Measurements from ENCODE around the gene ADCY4. TPM values are rescaled to one million over a fixed set of nuclear protein-coding genes. Genes with fewer than 3 reads are reported as not detected.

ADCY4 gene
- total and polyA plus RNA-seq, 2 donors (not counting 1 experiment from before 2014, with no cell fraction given), result 2.3 to 7.8 TPM

GRCh38 chr14:24277606-24278321 is 57.1 kb downstream of the ADCY4 start:
- DNase-seq (peak; percentile 73), ATAC-seq (ENCODE audit: low read depth) (no peak)
- WGBS (ENCODE audit: insufficient coverage), result 71% methylated on average over 8 of the region's 11 CpGs
- intact Hi-C loops (cut with micrococcal nuclease), result loop anchor here (2.0 to 10.0 kb wide), 2 partner anchors 35 to 133 kb away; partner anchors contain the start of genes EMC9, PSME2, RNF31 and TINF2
- no peaks in the 10 kb centered on the region for H3K27me3 Mint-ChIP-seq
- peak overlapping the region; percentile 93 for H3K27ac Mint-ChIP-seq
- Histone ChIP-seq H3K27me3 (replicated peaks in 1 of 4; ENCODE audit: control extremely low read depth in 1 of 4, control insufficient read depth in 3 of 4, insufficient read depth in 4 of 4, low read length in 3 of 4) (no peaks in the 10 kb centered on the region), H2AFZ (ENCODE audit: insufficient read depth, low read depth, low read length, poor library complexity, severe bottlenecking) (peak overlapping the region; percentile 52), H4K20me1 (ENCODE audit: control insufficient read depth, insufficient read depth, low read length, poor library complexity, severe bottlenecking) (no peaks in the 10 kb centered on the region), H3K4me1 (ENCODE audit: control insufficient read depth in 2 of 2, insufficient read depth in 2 of 2, low read length in 2 of 2) (peaks cover 53 to 77% of the 10 kb centered on the region in 2 donors), H3K9ac (ENCODE audit: low read length) (peak overlapping the region; percentile 16), H3K9me3 (ENCODE audit: control extremely low read depth in 1 of 3, control insufficient read depth in 2 of 3, insufficient read depth in 1 of 3, low read length in 2 of 3) (peaks cover 0 to 10% (median 0%) of the 10 kb centered on the region in 3 donors), H3K36me3 (replicated peaks in 1 of 2; ENCODE audit: control extremely low read depth in 1 of 2, control insufficient read depth in 1 of 2, extremely low read depth in 1 of 2, insufficient read depth in 2 of 2, low read length in 1 of 2) (no peaks in the 10 kb centered on the region), H3K27ac (ENCODE audit: low read length in 2 of 2) (peak overlapping the region; percentile 65 to 80), H3K4me3 (ENCODE audit: control extremely low read depth in 1 of 5, extremely low read depth in 1 of 5, insufficient read depth in 1 of 5, low read depth in 2 of 5, low read length in 4 of 5) (peak overlapping the region in 1 of 5 experiments; percentile 21), H3K79me2 (ENCODE audit: control insufficient read depth, insufficient read depth, low read length) (peaks cover 33% of the 10 kb centered on the region), H3K4me2 (replicated peaks; ENCODE audit: low read depth, low read length, poor library complexity, severe bottlenecking) (peak overlapping the region; percentile 50)
- peak overlapping the region; percentile 33 for H3K4me3 Mint-ChIP-seq
- ChIA-PET POLR2A (interaction anchor here (1.2 to 1.5 kb wide), 2 partner anchors 13 to 36 kb away, joined by 3 to 4 read pairs; partner anchors contain the start of gene TINF2), CTCF (interaction anchor here (0.9 to 7.1 kb wide), 5 partner anchors 15 to 36 kb away, joined by 3 to 93 read pairs (median 15); partner anchors contain the start of genes CIDEB, DHRS1, LTB4R2 and NOP9)
- no peak for TF ChIP-seq EZH2 (IDR thresholded peaks at IDR 0.05; ENCODE audit: borderline replicate concordance, insufficient read depth, low read depth, low read length, poor library complexity, severe bottlenecking)
- TF ChIP-seq CTCF (IDR thresholded peaks at IDR 0.05), result no peak
- peaks cover 81% of the 10 kb centered on the region for H3K4me1 Mint-ChIP-seq
- no peaks in the 10 kb centered on the region for H3K9me3 Mint-ChIP-seq (ENCODE audit: insufficient read depth)

Data from B cell (primary cell).